Mesendoderm (in vitro differentiated cells): ENCODE data around the gene ANKS4B.

Source experiments
- DNase-seq: peaks from one replicate; pipeline ENCODE4 v3.0.0; 2013
- H2AK5ac ChIP-seq: 2 replicates; pipeline ENCODE4 v1.6.1; 2013; ENCODE audit warnings: low read length, inconsistent platforms
- H2BK120ac ChIP-seq: 2 replicates; pipeline ENCODE4 v1.6.1; 2013; ENCODE audit warnings: low read depth, mild to moderate bottlenecking, low read length, moderate library complexity, mixed read lengths
- H2BK15ac ChIP-seq: replicated peaks from 2 replicates; pipeline ENCODE4 v1.6.1; 2013; ENCODE audit warnings: low read depth, mild to moderate bottlenecking, moderate library complexity
- H2BK5ac ChIP-seq: 2 replicates; pipeline ENCODE4 v1.6.1; 2013; ENCODE audit warnings: low read length, inconsistent platforms
- H3K18ac ChIP-seq: 2 replicates; pipeline ENCODE4 v1.6.1; 2013; ENCODE audit warnings: mild to moderate bottlenecking, low read length, mixed read lengths
- H3K23ac ChIP-seq: one replicate; pipeline ENCODE4 v1.6.1; 2013; ENCODE audit warnings: low read length
- H3K27ac ChIP-seq: 2 replicates; pipeline ENCODE4 v1.5.1; 2013; ENCODE audit warnings: low read depth, mild to moderate bottlenecking, inconsistent platforms, low read length, moderate library complexity
- H3K27me3 ChIP-seq: 2 replicates; pipeline ENCODE4 v1.6.1; 2013; ENCODE audit warnings: low read length, control low read depth, mild to moderate bottlenecking, inconsistent platforms; ENCODE audit not compliant: insufficient read depth, poor library complexity
- H3K36me3 ChIP-seq: 2 replicates; pipeline ENCODE4 v1.6.1; 2013; ENCODE audit warnings: low read length, inconsistent platforms; ENCODE audit not compliant: control insufficient read depth, insufficient read depth
- H3K4ac ChIP-seq: one replicate; pipeline ENCODE4 v1.6.1; 2013; ENCODE audit warnings: low read depth, mild to moderate bottlenecking, low read length, moderate library complexity
- H3K4me1 ChIP-seq: 2 replicates; pipeline ENCODE4 v1.6.1; 2013; ENCODE audit warnings: low read depth, low read length, inconsistent platforms; ENCODE audit not compliant: control insufficient read depth
- H3K4me2 ChIP-seq: 2 replicates; pipeline ENCODE4 v1.6.1; 2013; ENCODE audit warnings: low read length
- H3K4me3 ChIP-seq: 2 replicates; pipeline ENCODE4 v1.5.1; 2013; ENCODE audit warnings: mild to moderate bottlenecking, low read length
- H3K56ac ChIP-seq: one replicate; pipeline ENCODE4 v1.6.1; 2013; ENCODE audit warnings: low read length
- H3K79me1 ChIP-seq: 2 replicates; pipeline ENCODE4 v1.6.1; 2013; ENCODE audit warnings: low read length, inconsistent platforms
- H3K79me2 ChIP-seq: 2 replicates; pipeline ENCODE4 v1.6.1; 2013; ENCODE audit warnings: mild to moderate bottlenecking, low read length; ENCODE audit not compliant: control insufficient read depth, insufficient read depth
- H3K9ac ChIP-seq: 2 replicates; pipeline ENCODE4 v1.6.1; 2013; ENCODE audit warnings: low read length, inconsistent platforms
- H4K5ac ChIP-seq: one replicate; pipeline ENCODE4 v1.6.1; 2013; ENCODE audit warnings: low read length
- H4K8ac ChIP-seq: one replicate; pipeline ENCODE4 v1.6.1; 2013; ENCODE audit warnings: low read depth, mild to moderate bottlenecking, control low read depth, low read length, moderate library complexity
- WGBS: extraction: QIAGEN DNeasy Blood & Tissue Kit; methylation state at CpG from one replicate; pipeline ENCODE4 v1.1.7; 2013; ENCODE audit warnings: low lambda C conversion rate, missing lambda C conversion rate; ENCODE audit not compliant: insufficient coverage; ENCODE audit errors: extremely low coverage; 5-methylcytosine and 5-hydroxymethylcytosine counted together

The ANKS4B gene

DNA sequence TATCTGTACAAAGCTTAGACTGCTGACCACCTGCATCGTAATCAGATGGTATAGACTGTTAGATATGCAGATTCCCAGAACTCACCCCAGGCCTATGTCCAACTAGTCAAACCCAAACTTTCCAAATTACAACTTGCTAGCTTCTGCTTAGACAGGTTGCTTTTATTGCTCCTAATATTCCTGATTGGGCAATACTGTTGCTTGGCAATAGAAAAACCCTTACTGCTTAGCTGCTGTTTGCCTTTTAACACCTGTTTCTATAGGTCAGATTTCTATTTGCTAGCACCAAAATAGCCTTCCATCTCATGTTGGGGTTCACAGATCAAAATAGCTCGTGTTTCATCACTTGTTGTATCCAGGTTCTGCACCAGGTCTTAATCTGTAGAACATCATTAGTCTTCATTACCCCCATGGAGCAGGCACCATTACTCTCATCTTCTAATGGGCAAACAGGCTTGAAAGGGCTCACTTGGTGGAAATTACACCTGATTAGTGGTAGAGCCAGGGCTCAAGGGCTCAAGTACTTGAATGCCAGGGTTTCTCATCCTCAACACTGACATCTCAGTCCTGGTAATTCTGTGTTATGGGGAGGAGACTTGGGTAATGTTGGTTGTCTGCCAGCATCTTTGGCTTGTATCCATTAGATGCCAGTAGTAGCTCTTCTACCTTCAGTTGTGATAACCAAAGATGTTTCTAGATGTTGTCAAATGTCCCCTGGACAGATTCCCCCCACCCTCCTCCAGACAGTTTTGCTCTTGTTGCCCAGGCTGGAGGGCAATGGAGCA, 24.9 kb upstream of the ANKS4B start:
- Histone ChIP-seq H3K4me3 (no peak overlapping the region), H3K79me1 (no peaks in the 10 kb centered on the region), H2BK15ac (no peak overlapping the region), H4K8ac (no peak overlapping the region), H3K4ac (no peak overlapping the region), H3K9ac (no peak overlapping the region), H2AK5ac (no peak overlapping the region), H3K79me2 (no peaks in the 10 kb centered on the region), H3K56ac (no peak overlapping the region), H3K4me2 (no peak overlapping the region), H4K5ac (no peak overlapping the region), H2BK5ac (no peak overlapping the region), H3K27me3 (no peaks in the 10 kb centered on the region), H3K4me1 (no peaks in the 10 kb centered on the region), H3K18ac (no peak overlapping the region), H3K36me3 (no peaks in the 10 kb centered on the region), H2BK120ac (no peak overlapping the region), H3K23ac (no peak overlapping the region), H3K27ac (no peak overlapping the region)
- no peak for DNase-seq
- no CpG with 5 or more reads among the region's 2 CpGs for WGBS

DNA sequence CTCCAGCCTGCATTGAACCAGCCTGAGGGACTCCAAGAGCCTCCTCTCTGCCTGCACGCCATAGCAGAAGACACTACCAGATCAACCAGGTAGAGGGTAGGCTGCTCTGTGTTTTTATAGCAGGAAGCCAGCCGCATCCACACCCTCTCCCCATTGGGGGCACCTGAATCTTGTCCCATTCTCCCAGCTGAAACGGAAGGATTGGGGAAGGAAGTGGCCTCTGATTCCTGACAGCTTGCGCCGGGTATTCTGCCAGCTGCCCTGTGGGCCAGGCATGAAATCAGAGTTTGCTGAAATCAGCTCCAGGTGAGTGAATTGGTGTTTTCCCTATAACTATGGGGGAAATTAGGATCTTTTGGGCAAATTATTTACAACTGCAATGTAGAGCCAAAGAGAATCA, 22.0 kb upstream of the ANKS4B start, which contains the start of gene ZP2:
ZP2 (minus strand) TSS at position 89 of the 400 bp plus-strand sequence; CDS start at position 62, 27 bp downstream.
- Histone ChIP-seq H3K56ac (no peak within 1 kb of the TSS), H3K4ac (no peak within 1 kb of the TSS), H2AK5ac (no peak within 1 kb of the TSS), H3K27me3 (no peaks in the 10 kb centered on the region), H3K4me1 (no peaks in the 10 kb centered on the region), H3K23ac (no peak within 1 kb of the TSS), H3K18ac (no peak within 1 kb of the TSS), H2BK15ac (no peak within 1 kb of the TSS), H3K4me3 (no peak within 1 kb of the TSS), H2BK120ac (no peak within 1 kb of the TSS), H3K36me3 (no peaks in the 10 kb centered on the region), H2BK5ac (no peak within 1 kb of the TSS), H4K5ac (no peak within 1 kb of the TSS), H4K8ac (no peak within 1 kb of the TSS), H3K79me2 (no peaks in the 10 kb centered on the region), H3K4me2 (no peak within 1 kb of the TSS), H3K27ac (no peak within 1 kb of the TSS), H3K79me1 (no peaks in the 10 kb centered on the region), H3K9ac (no peak within 1 kb of the TSS)
- no CpG with 5 or more reads among the region's 5 CpGs for WGBS
- no peak for DNase-seq

DNA sequence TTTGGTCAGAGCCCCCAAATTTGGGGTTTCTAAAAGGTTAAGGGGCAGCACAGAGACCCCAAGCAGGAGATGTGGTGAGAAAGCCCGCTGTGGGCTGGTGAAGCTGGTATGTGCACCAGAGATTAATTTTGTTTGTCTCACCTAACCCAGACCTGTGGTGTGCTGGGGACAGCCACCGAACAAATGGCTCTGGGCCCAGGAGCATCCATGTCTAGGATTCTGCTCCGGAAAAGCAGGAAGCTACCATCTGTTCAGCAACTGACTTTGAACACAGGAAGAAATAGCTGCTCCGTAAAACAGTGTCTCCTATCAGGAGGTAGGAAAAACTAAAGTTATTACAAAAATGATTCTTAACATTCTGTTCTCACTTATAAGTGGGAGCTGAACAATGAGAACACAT, 19.4 kb upstream of the ANKS4B start:
- no peak overlapping the region for H3K4ac ChIP-seq
- no peak overlapping the region for H2BK120ac ChIP-seq
- no peak overlapping the region for H3K23ac ChIP-seq
- no peak overlapping the region for H2BK15ac ChIP-seq
- no peak overlapping the region for H3K4me2 ChIP-seq
- no peak overlapping the region for H3K4me3 ChIP-seq
- H2AK5ac ChIP-seq: no peak overlapping the region
- H3K56ac ChIP-seq: no peak overlapping the region
- no peaks in the 10 kb centered on the region for H3K79me2 ChIP-seq
- no peak overlapping the region for H4K8ac ChIP-seq
- H4K5ac ChIP-seq: no peak overlapping the region
- H3K4me1 ChIP-seq: no peaks in the 10 kb centered on the region
- no peak overlapping the region for H3K27ac ChIP-seq
- DNase-seq: no peak
- H3K9ac ChIP-seq: no peak overlapping the region
- no peaks in the 10 kb centered on the region for H3K36me3 ChIP-seq
- no peak overlapping the region for H3K18ac ChIP-seq
- no peaks in the 10 kb centered on the region for H3K27me3 ChIP-seq
- no CpG with 5 or more reads among the region's 4 CpGs for WGBS
- H3K79me1 ChIP-seq: no peaks in the 10 kb centered on the region
- H2BK5ac ChIP-seq: no peak overlapping the region

GRCh38 chr16:21217121-21217520, 16.4 kb upstream of the ANKS4B start:
- Histone ChIP-seq H2BK120ac (no peak overlapping the region), H3K56ac (no peak overlapping the region), H3K9ac (no peak overlapping the region), H2BK5ac (no peak overlapping the region), H3K4me2 (no peak overlapping the region), H2BK15ac (no peak overlapping the region), H3K23ac (no peak overlapping the region), H3K79me1 (no peaks in the 10 kb centered on the region), H3K27me3 (no peaks in the 10 kb centered on the region), H3K36me3 (no peaks in the 10 kb centered on the region), H3K18ac (no peak overlapping the region), H3K4me1 (no peaks in the 10 kb centered on the region), H4K5ac (no peak overlapping the region), H2AK5ac (no peak overlapping the region), H3K4ac (no peak overlapping the region), H3K4me3 (no peak overlapping the region), H3K27ac (no peak overlapping the region), H4K8ac (no peak overlapping the region), H3K79me2 (no peaks in the 10 kb centered on the region)
- no CpG with 5 or more reads among the region's 2 CpGs for WGBS
- DNase-seq: no peak

DNA sequence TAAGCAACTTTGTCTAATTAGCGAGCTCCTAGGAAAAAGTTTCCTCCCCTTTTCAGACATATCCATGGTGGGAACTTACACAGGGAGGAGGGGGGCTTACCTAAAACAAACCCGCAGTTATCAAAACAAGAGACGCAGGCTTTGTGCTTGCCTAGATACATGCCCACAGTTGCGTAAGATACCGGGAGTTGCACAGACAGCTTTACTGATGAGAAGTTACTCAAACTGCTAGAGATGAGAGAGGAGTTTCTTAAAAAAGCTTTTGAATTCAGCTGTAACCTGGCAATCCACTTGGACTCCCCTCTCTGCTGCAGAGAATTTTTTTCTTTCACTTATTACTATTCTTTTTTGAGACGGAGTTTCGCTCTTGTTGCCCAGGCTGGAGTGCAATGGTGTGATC, 15.3 kb upstream of the ANKS4B start:
- no peak overlapping the region for H3K4me2 ChIP-seq
- H3K36me3 ChIP-seq: no peaks in the 10 kb centered on the region
- no peak overlapping the region for H2BK120ac ChIP-seq
- no peaks in the 10 kb centered on the region for H3K79me1 ChIP-seq
- H2BK5ac ChIP-seq: no peak overlapping the region
- H2BK15ac ChIP-seq: no peak overlapping the region
- no peaks in the 10 kb centered on the region for H3K27me3 ChIP-seq
- DNase-seq: no peak
- H3K27ac ChIP-seq: no peak overlapping the region
- no CpG with 5 or more reads among the region's 7 CpGs for WGBS
- H4K8ac ChIP-seq: no peak overlapping the region
- no peak overlapping the region for H4K5ac ChIP-seq
- H3K4ac ChIP-seq: no peak overlapping the region
- no peak overlapping the region for H3K9ac ChIP-seq
- no peak overlapping the region for H3K56ac ChIP-seq
- no peak overlapping the region for H3K23ac ChIP-seq
- H3K79me2 ChIP-seq: no peaks in the 10 kb centered on the region
- H2AK5ac ChIP-seq: no peak overlapping the region
- H3K4me3 ChIP-seq: no peak overlapping the region
- no peak overlapping the region for H3K18ac ChIP-seq
- no peaks in the 10 kb centered on the region for H3K4me1 ChIP-seq

GRCh38 chr16:21219551-21219950, 13.9 kb upstream of the ANKS4B start:
- Histone ChIP-seq H3K4me3 (no peak overlapping the region), H3K4me2 (no peak overlapping the region), H3K27ac (no peak overlapping the region), H4K5ac (no peak overlapping the region), H3K27me3 (no peaks in the 10 kb centered on the region), H2AK5ac (no peak overlapping the region), H3K36me3 (no peaks in the 10 kb centered on the region), H3K4ac (no peak overlapping the region), H3K18ac (no peak overlapping the region), H3K79me1 (no peaks in the 10 kb centered on the region), H3K4me1 (no peaks in the 10 kb centered on the region), H3K9ac (no peak overlapping the region), H4K8ac (no peak overlapping the region), H2BK15ac (no peak overlapping the region), H2BK120ac (no peak overlapping the region), H3K56ac (no peak overlapping the region), H3K23ac (no peak overlapping the region), H3K79me2 (no peaks in the 10 kb centered on the region), H2BK5ac (no peak overlapping the region)
- DNase-seq: no peak
- WGBS: no CpG with 5 or more reads among the region's 2 CpGs
